ENCODE measurements around the gene PPP2R2C. TPM values are rescaled to one million over a fixed set of nuclear protein-coding genes. Genes with fewer than 3 reads are reported as not detected.

PPP2R2C gene
- polyA plus RNA-seq, 1 donor from 2014 or later: 34.4 TPM

Other genes with a start within 250 kb of the PPP2R2C start
- 4.5 and 8.4 TPM in 2 replicates for gene WFS1, start 202.8 kb downstream of the PPP2R2C start, polyA plus RNA-seq
- gene MAN2B2, start 102.6 kb upstream of the PPP2R2C start, polyA plus RNA-seq: 5.2 and 7.5 TPM in 2 replicates
- gene MRFAP1, start 168.1 kb upstream of the PPP2R2C start, polyA plus RNA-seq: 284 and 322 TPM in 2 replicates
- not detected in 2 replicates for gene S100P, start 221.3 kb upstream of the PPP2R2C start, polyA plus RNA-seq
- gene MRFAP1L1, start 237.3 kb upstream of the PPP2R2C start, polyA plus RNA-seq: 421 and 438 TPM in 2 replicates
- 21.2 and 31.9 TPM in 2 replicates for gene BLOC1S4, start 243.6 kb upstream of the PPP2R2C start, polyA plus RNA-seq